GM18909 (cell line): ENCODE results near the gene KANK2.
A peak's percentile ranks its signal among the peaks of the same experiment; 100 is the strongest.

Source experiments
- ATAC-seq: cut with Tn5 transposase; IDR thresholded peaks from one replicate; pipeline ENCODE4 v1.9.1; 2021; ENCODE audit warnings: mild to moderate bottlenecking; ENCODE audit not compliant: unreplicated experiment, poor library complexity

Gene KANK2

GRCh38 chr19:11197291-11198174, at the start of gene KANK2:
TSS of gene KANK2 (minus strand) at chr19:11197545. CDS start at chr19:11194511, 3,034 bp downstream.
- ATAC-seq = peak; percentile 73

DNA sequence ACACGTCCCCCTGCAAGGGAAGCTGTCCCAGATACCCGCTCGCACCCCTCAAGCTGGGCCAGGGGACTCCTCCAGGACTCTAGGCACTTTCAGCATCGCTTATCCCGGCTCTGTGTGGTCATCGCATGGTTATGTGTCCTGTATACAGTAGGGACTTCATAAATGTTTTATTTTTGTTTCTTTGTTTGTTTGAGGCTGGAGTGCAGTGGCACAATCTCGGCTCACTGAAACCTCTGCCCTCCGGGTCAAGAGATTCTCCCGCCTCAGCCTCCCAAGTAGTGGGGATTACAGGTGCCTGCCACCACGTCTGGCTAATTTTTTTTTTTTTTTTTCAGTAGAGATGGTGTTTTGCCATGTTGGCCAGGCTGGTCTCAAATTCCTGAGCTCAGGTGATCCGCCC, 49.6 kb upstream of the KANK2 start:
- no peak for ATAC-seq

GRCh38 chr19:11244846-11245589, 47.7 kb upstream of the KANK2 start:
- no peak for ATAC-seq

DNA sequence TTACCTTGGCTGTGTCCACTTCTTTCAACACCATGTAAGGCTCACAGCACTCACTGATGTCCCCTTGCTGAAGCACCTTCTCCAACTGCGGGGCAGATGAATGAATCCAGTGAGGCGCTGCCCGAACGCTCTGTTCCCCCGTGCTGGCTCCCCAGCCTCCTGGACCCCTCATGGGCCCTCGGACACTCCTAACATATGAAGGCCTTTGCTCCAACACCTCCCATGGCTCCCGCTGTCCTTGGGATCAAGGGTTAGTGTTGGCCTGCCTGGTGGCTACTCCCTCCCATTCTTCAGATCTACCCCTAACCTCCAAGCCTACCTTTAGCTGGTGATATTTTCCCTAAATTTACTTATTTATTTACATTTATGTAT, 46.4 kb upstream of the KANK2 start:
- no peak for ATAC-seq

DNA sequence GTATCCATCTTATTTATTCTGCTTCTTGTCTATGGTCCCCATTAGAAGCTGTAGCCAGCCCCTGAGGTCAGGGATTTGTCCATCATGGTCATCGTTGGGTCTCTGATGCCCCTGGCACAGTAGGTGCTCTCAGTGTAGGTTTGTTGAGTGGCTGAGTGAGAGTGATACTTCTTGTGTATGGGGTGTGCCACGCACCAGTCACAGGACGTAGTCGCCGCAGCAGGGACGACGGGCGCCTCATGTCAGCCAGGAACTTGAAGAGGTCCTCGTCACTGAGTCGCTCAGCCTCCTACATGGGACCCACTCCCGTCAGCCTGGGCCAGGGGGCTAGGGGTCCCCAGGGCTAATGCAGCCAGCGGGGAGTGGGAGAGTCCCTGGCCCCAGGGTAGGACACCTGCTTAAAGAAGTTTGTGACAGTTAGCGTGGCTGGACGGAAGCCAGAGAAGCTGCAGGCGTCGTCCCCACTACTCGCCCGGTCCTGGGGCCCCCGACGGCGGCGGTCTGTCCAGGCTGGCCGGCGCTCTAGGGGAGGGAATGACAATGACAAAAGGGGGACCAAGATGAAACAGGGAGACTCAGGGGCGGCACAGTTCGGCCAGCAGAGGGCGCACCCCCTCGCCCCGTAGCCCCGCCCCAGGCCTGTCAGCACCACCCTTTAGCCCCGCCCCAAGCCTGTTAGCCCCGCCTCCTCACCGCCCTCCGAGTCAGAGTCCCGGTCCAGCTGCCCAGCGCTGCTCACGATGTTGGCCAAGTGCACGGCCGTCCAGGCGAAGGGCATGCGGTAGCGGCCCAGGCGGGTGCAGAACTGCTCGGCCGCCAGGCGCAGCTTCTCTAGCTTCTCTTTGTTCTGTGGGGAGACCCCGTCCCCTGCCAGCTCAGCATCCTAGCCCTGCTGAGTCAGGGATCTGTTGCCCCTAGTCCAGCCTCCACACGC, 45.8 kb upstream of the KANK2 start:
- peak; percentile 59 for ATAC-seq

GRCh38 chr19:11242025-11242424, 44.7 kb upstream of the KANK2 start:
- ATAC-seq = no peak

DNA sequence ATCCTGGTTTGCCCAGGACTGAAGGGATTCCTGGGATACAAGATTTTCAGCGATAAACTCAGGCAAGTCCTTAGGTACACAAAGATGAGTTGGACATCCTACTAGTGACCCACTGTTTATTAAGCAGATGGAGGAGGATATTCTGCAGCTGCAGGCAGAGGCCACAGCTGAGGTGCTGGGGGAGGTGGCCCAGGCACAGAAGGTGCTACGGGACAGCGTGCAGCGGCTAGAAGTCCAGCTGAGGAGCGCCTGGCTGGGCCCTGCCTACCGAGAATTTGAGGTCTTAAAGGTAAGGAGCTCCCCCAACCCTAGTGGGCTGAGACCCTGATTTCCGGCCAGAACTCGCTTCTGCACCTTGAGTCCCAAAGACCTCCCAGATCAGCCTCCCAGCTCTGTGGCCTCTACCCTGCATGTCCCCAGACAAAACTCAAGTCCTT, 42.7 kb upstream of the KANK2 start:
- ATAC-seq = no peak

- ATAC-seq = no peak
Measured at GRCh38 chr19:11239377-11240000, 42.1 kb upstream of the KANK2 start, which contains the start of gene ANGPTL8. TSS of gene ANGPTL8 (plus strand) at chr19:11239619. CDS start at chr19:11239638, 19 bp downstream.

GRCh38 chr19:11238781-11239376, 41.5 kb upstream of the KANK2 start:
- ATAC-seq = no peak

- no peak for ATAC-seq
Measured at GRCh38 chr19:11238041-11238440, 40.7 kb upstream of the KANK2 start.

DNA sequence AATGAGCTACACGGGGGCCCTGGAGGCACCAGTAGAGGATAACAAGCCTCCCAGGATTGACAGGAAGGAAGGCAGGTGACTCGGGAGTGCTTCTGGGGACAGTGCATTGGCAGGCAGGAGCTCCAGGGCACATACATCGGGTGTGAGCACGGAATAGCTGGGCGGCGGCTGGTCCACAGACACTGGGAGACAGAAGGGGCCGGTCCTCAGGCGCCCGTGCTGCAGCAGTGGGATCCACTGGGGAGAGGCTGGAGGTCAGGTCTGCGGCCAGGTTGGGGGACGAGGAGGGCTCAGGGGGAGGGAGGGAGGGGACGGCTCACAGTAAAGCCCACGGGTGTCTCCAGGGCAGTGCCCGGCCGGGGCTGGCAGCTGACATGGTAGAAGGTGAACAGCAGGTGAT, 40.0 kb upstream of the KANK2 start:
- no peak for ATAC-seq

- ATAC-seq = no peak
Measured at GRCh38 chr19:11236324-11237301, 39.3 kb upstream of the KANK2 start.

- ATAC-seq = no peak
Measured at GRCh38 chr19:11234486-11235075, 37.2 kb upstream of the KANK2 start.

- ATAC-seq = no peak
Measured at GRCh38 chr19:11233073-11233472, 35.7 kb upstream of the KANK2 start.

- no peak for ATAC-seq
Measured at GRCh38 chr19:11232555-11232954, 35.2 kb upstream of the KANK2 start.

DNA sequence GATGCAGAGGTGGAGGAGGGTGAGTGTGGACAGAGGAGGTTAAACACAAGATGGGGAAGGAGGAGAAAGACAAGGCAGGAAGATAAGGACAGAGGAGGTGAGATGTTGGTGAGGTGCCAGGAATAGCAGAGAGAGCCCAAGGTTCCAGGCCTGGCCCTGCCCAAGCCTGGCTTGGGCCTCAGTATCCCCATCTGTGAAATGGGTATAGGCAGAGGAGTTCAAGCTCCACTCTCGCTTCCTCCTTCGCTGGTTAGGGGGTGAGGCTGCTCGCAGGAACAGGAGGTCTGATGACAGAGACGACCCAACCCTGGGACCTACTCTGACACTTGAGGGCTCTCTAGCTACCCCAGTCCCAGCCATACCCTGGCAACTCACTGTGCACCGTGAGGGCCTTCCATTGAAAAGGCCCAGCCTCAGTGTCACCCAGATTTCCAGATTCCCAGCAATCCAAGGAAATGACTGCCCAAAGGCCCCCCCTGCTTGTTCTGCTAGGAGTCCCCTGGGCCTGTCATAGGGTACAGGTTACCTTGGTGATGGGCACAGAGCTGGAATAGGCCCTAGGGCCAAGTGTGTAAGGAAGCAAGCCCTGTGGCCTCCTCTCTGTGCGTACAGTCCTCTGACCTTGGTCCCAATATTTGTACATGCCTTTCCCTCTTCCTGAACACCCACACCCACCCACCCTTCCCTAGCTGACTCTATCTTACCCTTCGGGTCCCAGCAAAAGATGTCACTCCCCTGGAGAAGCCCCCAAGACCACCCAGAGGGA, 33.5 kb upstream of the KANK2 start:
- ATAC-seq = no peak

DNA sequence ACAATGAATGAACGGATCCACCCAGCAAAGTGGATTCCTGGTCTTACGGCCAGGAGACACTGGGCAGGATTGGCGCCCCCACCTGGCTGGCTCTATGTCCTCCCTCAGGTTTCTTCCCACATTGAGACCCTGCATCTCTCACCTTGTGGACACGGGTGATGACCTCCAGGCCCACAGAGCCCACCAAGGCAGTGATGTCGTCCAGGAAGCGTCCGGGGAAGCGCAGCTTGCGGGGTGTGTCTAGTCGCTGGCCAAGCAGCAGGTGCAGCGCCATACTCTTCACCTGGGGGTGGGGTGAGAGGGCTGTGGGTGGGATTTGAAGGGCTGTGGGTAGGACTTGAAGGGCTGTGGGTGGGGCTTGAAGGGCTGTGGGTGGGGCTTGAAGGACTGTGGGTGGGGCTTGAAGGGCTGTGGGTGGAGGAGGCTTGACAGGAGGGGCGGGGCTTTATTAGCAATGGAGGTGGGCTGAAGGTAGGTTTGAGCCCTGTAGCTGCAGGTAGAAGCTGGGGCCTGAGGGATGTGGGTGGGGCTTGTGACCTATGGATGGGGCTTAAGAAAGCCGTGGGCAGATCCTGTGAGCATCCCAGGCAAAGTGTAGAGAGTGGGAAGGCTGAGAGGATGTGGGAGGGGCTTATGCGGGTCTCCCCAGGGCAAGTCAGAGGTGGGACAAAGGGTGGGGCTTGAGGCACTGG, 30.0 kb upstream of the KANK2 start:
- no peak for ATAC-seq
